HG02678 (cell line): Measurements from ENCODE around the gene TMEM106C.

Experiments used
- ATAC-seq: cut with Tn5 transposase; IDR thresholded peaks from one replicate; pipeline ENCODE4 v1.9.1; 2021; ENCODE audit warnings: mild to moderate bottlenecking, moderate library complexity; ENCODE audit not compliant: unreplicated experiment

Gene TMEM106C

GRCh38 chr12:47963340-47964040 is at the start of gene TMEM106C:
TMEM106C (plus strand) TSS chr12:47963596; CDS start chr12:47964237, 641 bp downstream.
- ATAC-seq: peak; percentile 92

- ATAC-seq: no peak
Observed at GRCh38 chr12:47920913-47921312, 42.5 kb upstream of the TMEM106C start.

GRCh38 chr12:47921907-47922306 is 41.5 kb upstream of the TMEM106C start:
- no peak for ATAC-seq

GRCh38 chr12:47927346-47927745 is 36.0 kb upstream of the TMEM106C start:
- ATAC-seq: no peak

GRCh38 chr12:47930634-47931033 is 32.8 kb upstream of the TMEM106C start:
- no peak for ATAC-seq

GRCh38 chr12:47931187-47931586 is 32.2 kb upstream of the TMEM106C start:
- ATAC-seq: no peak

GRCh38 chr12:47935184-47935583 is 28.2 kb upstream of the TMEM106C start:
- no peak for ATAC-seq

GRCh38 chr12:47938093-47938492 is 25.3 kb upstream of the TMEM106C start:
- ATAC-seq: no peak

- no peak for ATAC-seq
Observed at GRCh38 chr12:47938594-47938993, 24.8 kb upstream of the TMEM106C start.

GRCh38 chr12:47939009-47939601 is 24.3 kb upstream of the TMEM106C start:
- ATAC-seq: no peak

- ATAC-seq: no peak
Observed at GRCh38 chr12:47940773-47941474, 22.5 kb upstream of the TMEM106C start.

GRCh38 chr12:47941475-47941780 is 22.0 kb upstream of the TMEM106C start:
- no peak for ATAC-seq

GRCh38 chr12:47941871-47942613 is 21.4 kb upstream of the TMEM106C start:
- no peak for ATAC-seq

- ATAC-seq: no peak
Observed at GRCh38 chr12:47942614-47943225, 20.7 kb upstream of the TMEM106C start.

- no peak for ATAC-seq
Observed at GRCh38 chr12:47943623-47944340, 19.6 kb upstream of the TMEM106C start.

GRCh38 chr12:47944685-47945340 is 18.6 kb upstream of the TMEM106C start:
- no peak for ATAC-seq

- no peak for ATAC-seq
Observed at GRCh38 chr12:47945341-47945728, 18.1 kb upstream of the TMEM106C start.

GRCh38 chr12:47946413-47947323 is 16.7 kb upstream of the TMEM106C start:
- no peak for ATAC-seq

GRCh38 chr12:47947341-47947740 is 16.1 kb upstream of the TMEM106C start:
- ATAC-seq: no peak
